ENCODE results near the gene TMEM62. TPM values are rescaled to one million over a fixed set of nuclear protein-coding genes. Genes with fewer than 3 reads are reported as not detected.

Gene TMEM62
- total and polyA plus RNA-seq, 2 donors from 2014 or later: 14.7 to 31.2 TPM

GRCh38 chr15:43111354-43111753 is 22.0 kb upstream of the TMEM62 start:
- H3K27ac ChIP-seq (ENCODE audit: low read depth in 2 of 2, low read length in 2 of 2): no peak overlapping the region
- H3K9ac ChIP-seq (ENCODE audit: low read length in 3 of 3): no peak overlapping the region
- intact Hi-C loops (cut with DNase I): no loop called here
- no peaks in the 10 kb centered on the region for H3K27me3 ChIP-seq (ENCODE audit: control insufficient read depth, insufficient read depth, low read length)
- no peak overlapping the region for H3K4me3 ChIP-seq (ENCODE audit: low read length in 3 of 3)
- no peaks in the 10 kb centered on the region for H3K36me3 ChIP-seq (ENCODE audit: control insufficient read depth in 2 of 3, insufficient read depth in 3 of 3, low read length in 3 of 3)
- FAIRE-seq (no peak), DNase-seq (no peak)
- peaks cover 0 to 2% (median 0%) of the 10 kb centered on the region in 3 donors for H3K4me1 ChIP-seq (ENCODE audit: control insufficient read depth in 2 of 3, insufficient read depth in 2 of 3, low read depth in 1 of 3, low read length in 3 of 3)
- no peaks in the 10 kb centered on the region for H3K9me3 ChIP-seq (ENCODE audit: control insufficient read depth in 2 of 3, insufficient read depth in 1 of 3, low read length in 3 of 3)
- no peak for TF ChIP-seq CTCF (IDR thresholded peaks at IDR 0.05; ENCODE audit: borderline replicate concordance, extremely low read depth, insufficient read depth)

GRCh38 chr15:43118286-43118685 is 15.1 kb upstream of the TMEM62 start:
- intact Hi-C loops (cut with DNase I): no loop called here
- H3K27ac ChIP-seq (ENCODE audit: low read depth in 2 of 2, low read length in 2 of 2): no peak overlapping the region
- peak in 2 of 5 donors; percentile 21 to 24 for DNase-seq
- H3K36me3 ChIP-seq (ENCODE audit: control insufficient read depth in 2 of 3, insufficient read depth in 3 of 3, low read length in 3 of 3): no peaks in the 10 kb centered on the region
- no peak for TF ChIP-seq CTCF (IDR thresholded peaks at IDR 0.05; ENCODE audit: borderline replicate concordance, extremely low read depth, insufficient read depth)
- no peak for FAIRE-seq
- no peak overlapping the region for H3K9ac ChIP-seq (ENCODE audit: low read length in 3 of 3)
- no peaks in the 10 kb centered on the region for H3K4me1 ChIP-seq (ENCODE audit: control insufficient read depth in 2 of 3, insufficient read depth in 2 of 3, low read depth in 1 of 3, low read length in 3 of 3)
- H3K9me3 ChIP-seq (ENCODE audit: control insufficient read depth in 2 of 3, insufficient read depth in 1 of 3, low read length in 3 of 3): no peaks in the 10 kb centered on the region
- H3K4me3 ChIP-seq (ENCODE audit: low read length in 3 of 3): no peak overlapping the region
- no peaks in the 10 kb centered on the region for H3K27me3 ChIP-seq (ENCODE audit: control insufficient read depth, insufficient read depth, low read length)

- FAIRE-seq (no peak), DNase-seq (no peak)
- no peak for TF ChIP-seq CTCF (IDR thresholded peaks at IDR 0.05; ENCODE audit: borderline replicate concordance, extremely low read depth, insufficient read depth)
- Histone ChIP-seq H3K36me3 (ENCODE audit: control insufficient read depth in 2 of 3, insufficient read depth in 3 of 3, low read length in 3 of 3) (no peaks in the 10 kb centered on the region), H3K4me3 (ENCODE audit: low read length in 3 of 3) (no peak overlapping the region), H3K9ac (ENCODE audit: low read length in 3 of 3) (no peak overlapping the region), H3K27ac (ENCODE audit: low read depth in 2 of 2, low read length in 2 of 2) (no peak overlapping the region), H3K9me3 (ENCODE audit: control insufficient read depth in 2 of 3, insufficient read depth in 1 of 3, low read length in 3 of 3) (no peaks in the 10 kb centered on the region), H3K4me1 (ENCODE audit: control insufficient read depth in 2 of 3, insufficient read depth in 2 of 3, low read depth in 1 of 3, low read length in 3 of 3) (no peaks in the 10 kb centered on the region), H3K27me3 (ENCODE audit: control insufficient read depth, insufficient read depth, low read length) (no peaks in the 10 kb centered on the region)
- intact Hi-C loops (cut with DNase I): no loop called here
Observed at GRCh38 chr15:43118829-43119228, 14.6 kb upstream of the TMEM62 start.

GRCh38 chr15:43121863-43122262 is 11.5 kb upstream of the TMEM62 start:
- Histone ChIP-seq H3K9me3 (ENCODE audit: control insufficient read depth in 2 of 3, insufficient read depth in 1 of 3, low read length in 3 of 3) (no peaks in the 10 kb centered on the region), H3K4me3 (ENCODE audit: low read length in 3 of 3) (no peak overlapping the region), H3K9ac (ENCODE audit: low read length in 3 of 3) (no peak overlapping the region), H3K4me1 (ENCODE audit: control insufficient read depth in 2 of 3, insufficient read depth in 2 of 3, low read depth in 1 of 3, low read length in 3 of 3) (no peaks in the 10 kb centered on the region), H3K27ac (ENCODE audit: low read depth in 2 of 2, low read length in 2 of 2) (no peak overlapping the region), H3K27me3 (ENCODE audit: control insufficient read depth, insufficient read depth, low read length) (no peaks in the 10 kb centered on the region), H3K36me3 (ENCODE audit: control insufficient read depth in 2 of 3, insufficient read depth in 3 of 3, low read length in 3 of 3) (no peaks in the 10 kb centered on the region)
- FAIRE-seq (no peak), DNase-seq (no peak)
- intact Hi-C loops (cut with DNase I): no loop called here
- no peak for TF ChIP-seq CTCF (IDR thresholded peaks at IDR 0.05; ENCODE audit: borderline replicate concordance, extremely low read depth, insufficient read depth)

Data from kidney (tissue), 14 donors.